Measurements from ENCODE around the gene CLDN18.

Gene CLDN18

DNA sequence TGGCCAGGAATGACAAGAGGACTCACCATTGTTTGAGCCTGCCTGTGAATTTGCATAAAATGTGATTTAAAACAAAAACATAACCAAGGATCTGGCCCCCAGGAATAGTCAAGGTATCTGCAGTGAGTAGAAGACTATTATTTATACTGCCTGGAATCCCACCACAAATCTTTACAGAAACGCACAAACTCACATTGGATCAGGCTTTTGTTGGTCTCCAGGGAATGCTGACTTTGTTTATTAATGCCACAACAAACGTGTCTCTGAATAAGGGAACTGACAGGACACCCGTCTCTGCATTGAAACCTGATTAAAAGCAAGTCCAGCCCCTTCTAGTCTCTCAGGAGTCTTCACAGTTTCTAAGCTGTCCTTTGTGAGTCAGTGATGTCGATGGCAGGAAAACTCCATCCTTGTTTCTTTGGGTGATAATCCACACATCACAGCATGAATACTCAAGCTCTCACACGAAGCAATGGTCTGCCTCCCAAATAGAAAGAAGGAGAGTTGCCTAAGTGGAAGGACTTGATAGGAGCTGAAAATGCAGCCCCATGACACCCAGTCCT, 37.7 kb downstream of the CLDN18 start:
- no peak overlapping the region for H2AFZ ChIP-seq (ENCODE audit: low read depth, low read length)
- H3K9ac ChIP-seq (ENCODE audit: low read depth, low read length), result no peak overlapping the region
- no peak for DNase-seq
- H3K4me1 ChIP-seq (ENCODE audit: insufficient read depth, low read length), result no peaks in the 10 kb centered on the region
- H3K79me2 ChIP-seq (ENCODE audit: insufficient read depth, low read length), result no peaks in the 10 kb centered on the region
- H3K36me3 ChIP-seq (ENCODE audit: insufficient read depth, low read length), result no peaks in the 10 kb centered on the region
- ATAC-seq (ENCODE audit: insufficient read depth, low read depth), result no peak
- no peak overlapping the region for H3K27ac ChIP-seq (ENCODE audit: low read length)
- no peak overlapping the region for H3K4me2 ChIP-seq (ENCODE audit: insufficient read depth, low read length)
- no peak overlapping the region for H3K4me3 ChIP-seq (ENCODE audit: low read depth in 1 of 2, low read length in 2 of 2)
- peaks cover 3% of the 10 kb centered on the region for H3K27me3 ChIP-seq (ENCODE audit: insufficient read depth, low read length, poor library complexity)
- TF ChIP-seq, protein P1, sequence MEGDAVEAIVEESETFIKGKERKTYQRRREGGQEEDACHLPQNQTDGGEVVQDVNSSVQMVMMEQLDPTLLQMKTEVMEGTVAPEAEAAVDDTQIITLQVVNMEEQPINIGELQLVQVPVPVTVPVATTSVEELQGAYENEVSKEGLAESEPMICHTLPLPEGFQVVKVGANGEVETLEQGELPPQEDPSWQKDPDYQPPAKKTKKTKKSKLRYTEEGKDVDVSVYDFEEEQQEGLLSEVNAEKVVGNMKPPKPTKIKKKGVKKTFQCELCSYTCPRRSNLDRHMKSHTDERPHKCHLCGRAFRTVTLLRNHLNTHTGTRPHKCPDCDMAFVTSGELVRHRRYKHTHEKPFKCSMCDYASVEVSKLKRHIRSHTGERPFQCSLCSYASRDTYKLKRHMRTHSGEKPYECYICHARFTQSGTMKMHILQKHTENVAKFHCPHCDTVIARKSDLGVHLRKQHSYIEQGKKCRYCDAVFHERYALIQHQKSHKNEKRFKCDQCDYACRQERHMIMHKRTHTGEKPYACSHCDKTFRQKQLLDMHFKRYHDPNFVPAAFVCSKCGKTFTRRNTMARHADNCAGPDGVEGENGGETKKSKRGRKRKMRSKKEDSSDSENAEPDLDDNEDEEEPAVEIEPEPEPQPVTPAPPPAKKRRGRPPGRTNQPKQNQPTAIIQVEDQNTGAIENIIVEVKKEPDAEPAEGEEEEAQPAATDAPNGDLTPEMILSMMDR (IDR thresholded peaks at IDR 0.05; ENCODE audit: borderline replicate concordance, extremely low read depth, low read length, poor library complexity, severe bottlenecking), result no peak
- no peak for TF ChIP-seq EZH2 (IDR thresholded peaks at IDR 0.05; ENCODE audit: borderline replicate concordance, low read depth, low read length, severe bottlenecking)
- H4K20me1 ChIP-seq (ENCODE audit: insufficient read depth, low read length), result no peaks in the 10 kb centered on the region
- H3K9me3 ChIP-seq (ENCODE audit: insufficient read depth, low read length, severe bottlenecking), result no peaks in the 10 kb centered on the region

DNA sequence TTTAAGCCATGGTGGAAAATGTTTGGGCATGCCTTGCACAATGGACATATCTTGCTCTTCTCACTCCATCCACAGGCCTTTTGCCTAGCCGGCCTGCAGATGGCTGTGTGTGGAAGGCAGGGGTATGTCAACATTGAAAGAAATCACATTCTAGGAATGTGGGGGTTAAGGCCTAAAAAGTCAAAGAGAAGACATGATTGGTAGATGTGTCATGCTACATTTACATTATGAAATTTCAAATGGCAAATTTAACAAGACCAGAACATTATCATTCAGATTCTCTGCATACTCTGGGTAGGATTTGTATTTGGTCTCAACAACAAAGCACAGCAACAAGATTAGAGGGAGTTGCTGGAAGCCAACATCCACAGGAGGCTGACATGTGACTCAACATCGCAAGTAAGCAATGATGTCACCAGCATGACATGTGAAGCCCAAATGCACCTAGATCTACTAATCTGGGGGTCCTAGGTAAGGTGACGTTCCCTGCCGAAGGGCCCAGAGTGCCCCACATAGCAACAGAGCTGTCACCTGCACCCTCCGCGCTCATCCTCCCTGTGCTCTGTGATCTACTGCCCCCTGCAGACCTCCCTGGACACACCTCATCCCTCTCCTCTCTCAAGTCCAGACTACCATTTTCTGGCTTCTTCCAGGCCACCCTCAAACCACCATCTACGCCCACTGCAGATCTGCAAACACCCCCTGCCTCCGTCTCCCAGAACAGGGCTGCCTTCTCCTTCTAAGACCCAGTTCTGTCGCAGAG, 39.4 kb downstream of the CLDN18 start:
- no peak overlapping the region for H3K4me3 ChIP-seq (ENCODE audit: low read depth in 1 of 2, low read length in 2 of 2)
- DNase-seq, result no peak
- H3K9me3 ChIP-seq (ENCODE audit: insufficient read depth, low read length, severe bottlenecking), result no peaks in the 10 kb centered on the region
- no peaks in the 10 kb centered on the region for H3K4me1 ChIP-seq (ENCODE audit: insufficient read depth, low read length)
- H3K27me3 ChIP-seq (ENCODE audit: insufficient read depth, low read length, poor library complexity), result no peaks in the 10 kb centered on the region
- H4K20me1 ChIP-seq (ENCODE audit: insufficient read depth, low read length), result no peaks in the 10 kb centered on the region
- H3K27ac ChIP-seq (ENCODE audit: low read length), result no peak overlapping the region
- TF ChIP-seq, protein P1 (IDR thresholded peaks at IDR 0.05; ENCODE audit: borderline replicate concordance, extremely low read depth, low read length, poor library complexity, severe bottlenecking), result no peak
- TF ChIP-seq EZH2 (IDR thresholded peaks at IDR 0.05; ENCODE audit: borderline replicate concordance, low read depth, low read length, severe bottlenecking), result no peak
- H3K9ac ChIP-seq (ENCODE audit: low read depth, low read length), result no peak overlapping the region
- ATAC-seq (ENCODE audit: insufficient read depth, low read depth), result no peak
- H2AFZ ChIP-seq (ENCODE audit: low read depth, low read length), result no peak overlapping the region
- H3K4me2 ChIP-seq (ENCODE audit: insufficient read depth, low read length), result no peak overlapping the region
- no peaks in the 10 kb centered on the region for H3K79me2 ChIP-seq (ENCODE audit: insufficient read depth, low read length)
- no peaks in the 10 kb centered on the region for H3K36me3 ChIP-seq (ENCODE audit: insufficient read depth, low read length)

GRCh38 chr3:138051947-138052802, 42.2 kb downstream of the CLDN18 start:
- DNase-seq (no peak), ATAC-seq (ENCODE audit: insufficient read depth, low read depth) (no peak)
- Histone ChIP-seq H3K4me3 (ENCODE audit: low read depth in 1 of 2, low read length in 2 of 2) (no peak overlapping the region), H3K9me3 (ENCODE audit: insufficient read depth, low read length, severe bottlenecking) (no peaks in the 10 kb centered on the region), H3K36me3 (ENCODE audit: insufficient read depth, low read length) (no peaks in the 10 kb centered on the region), H3K79me2 (ENCODE audit: insufficient read depth, low read length) (no peaks in the 10 kb centered on the region), H3K27ac (ENCODE audit: low read length) (no peak overlapping the region), H3K9ac (ENCODE audit: low read depth, low read length) (no peak overlapping the region), H2AFZ (ENCODE audit: low read depth, low read length) (no peak overlapping the region), H3K4me1 (ENCODE audit: insufficient read depth, low read length) (no peaks in the 10 kb centered on the region), H4K20me1 (ENCODE audit: insufficient read depth, low read length) (no peaks in the 10 kb centered on the region), H3K4me2 (ENCODE audit: insufficient read depth, low read length) (no peak overlapping the region), H3K27me3 (ENCODE audit: insufficient read depth, low read length, poor library complexity) (no peaks in the 10 kb centered on the region)
- TF ChIP-seq, protein P1 (IDR thresholded peaks at IDR 0.05; ENCODE audit: borderline replicate concordance, extremely low read depth, low read length, poor library complexity, severe bottlenecking), result peak; percentile 45
- TF ChIP-seq EZH2 (IDR thresholded peaks at IDR 0.05; ENCODE audit: borderline replicate concordance, low read depth, low read length, severe bottlenecking), result no peak

Data from DND-41 (cell line).